WERI-Rb-1 (cell line): ENCODE results near the gene GOLM1.
"Not testable (repeated sequence)": the region's sequence is repeated elsewhere in the genome, so short reads cannot be mapped to it uniquely, and the experiment has no call there.

Source experiments
- DNase-seq: peaks from one replicate; pipeline ENCODE4 v3.0.0-alpha.2; 2020
- H3K27ac ChIP-seq: fragments of 250-450 bp; sonication (Bioruptor Pico); 2 replicates; pipeline ENCODE4 v1.5.1; 2020; ENCODE audit warnings: mild to moderate bottlenecking, moderate library complexity
- H3K27me3 ChIP-seq: fragments of 250-450 bp; sonication (Bioruptor Pico); 2 replicates; pipeline ENCODE4 v1.5.1; 2021; ENCODE audit warnings: mild to moderate bottlenecking, low read depth, moderate library complexity; ENCODE audit not compliant: insufficient read depth, severe bottlenecking
- H3K36me3 ChIP-seq: fragments of 250-450 bp; sonication (Bioruptor Pico); 2 replicates; pipeline ENCODE4 v1.5.1; 2020; ENCODE audit warnings: mild to moderate bottlenecking, moderate library complexity
- H3K4me3 ChIP-seq: 2 replicates; pipeline ENCODE4 v1.5.1; 2011; ENCODE audit warnings: low read depth, mild to moderate bottlenecking, control low read depth, low read length
- H3K9me3 ChIP-seq: fragments of 250-450 bp; sonication (Bioruptor Pico); 2 replicates; pipeline ENCODE4 v1.5.1; 2021; ENCODE audit warnings: mild to moderate bottlenecking, moderate library complexity; ENCODE audit not compliant: severe bottlenecking
- TF ChIP-seq, protein P1 (sequence below): IDR thresholded peaks from 2 replicates; pipeline ENCODE4 v1.5.1; 2011; ENCODE audit warnings: low read depth, mild to moderate bottlenecking, control low read depth, inconsistent platforms, low read length

Gene GOLM1

DNA sequence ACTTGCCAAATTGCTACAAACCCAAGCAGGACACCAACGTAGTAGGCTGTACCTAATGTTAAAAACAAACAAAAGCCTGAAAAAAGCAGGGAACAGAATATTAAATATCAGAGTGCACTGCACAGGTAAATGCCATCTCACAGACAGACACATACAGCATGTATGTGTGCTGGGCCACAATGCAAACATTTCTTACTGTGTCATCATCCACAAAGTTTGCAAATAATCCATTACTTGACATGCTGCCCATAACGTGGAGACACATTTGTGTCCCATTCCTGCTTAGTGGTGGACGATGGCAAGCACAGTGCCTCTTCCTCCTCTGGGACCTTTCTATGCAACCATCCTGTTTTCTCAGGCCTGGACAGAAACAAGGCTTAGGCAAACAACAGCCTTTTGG lies 44.7 kb downstream of the GOLM1 start:
- Histone ChIP-seq H3K27me3 (no peaks in the 10 kb centered on the region), H3K4me3 (no peak overlapping the region), H3K27ac (no peak overlapping the region), H3K9me3 (no peaks in the 10 kb centered on the region), H3K36me3 (no peaks in the 10 kb centered on the region)
- DNase-seq, result no peak
- TF ChIP-seq, protein P1, sequence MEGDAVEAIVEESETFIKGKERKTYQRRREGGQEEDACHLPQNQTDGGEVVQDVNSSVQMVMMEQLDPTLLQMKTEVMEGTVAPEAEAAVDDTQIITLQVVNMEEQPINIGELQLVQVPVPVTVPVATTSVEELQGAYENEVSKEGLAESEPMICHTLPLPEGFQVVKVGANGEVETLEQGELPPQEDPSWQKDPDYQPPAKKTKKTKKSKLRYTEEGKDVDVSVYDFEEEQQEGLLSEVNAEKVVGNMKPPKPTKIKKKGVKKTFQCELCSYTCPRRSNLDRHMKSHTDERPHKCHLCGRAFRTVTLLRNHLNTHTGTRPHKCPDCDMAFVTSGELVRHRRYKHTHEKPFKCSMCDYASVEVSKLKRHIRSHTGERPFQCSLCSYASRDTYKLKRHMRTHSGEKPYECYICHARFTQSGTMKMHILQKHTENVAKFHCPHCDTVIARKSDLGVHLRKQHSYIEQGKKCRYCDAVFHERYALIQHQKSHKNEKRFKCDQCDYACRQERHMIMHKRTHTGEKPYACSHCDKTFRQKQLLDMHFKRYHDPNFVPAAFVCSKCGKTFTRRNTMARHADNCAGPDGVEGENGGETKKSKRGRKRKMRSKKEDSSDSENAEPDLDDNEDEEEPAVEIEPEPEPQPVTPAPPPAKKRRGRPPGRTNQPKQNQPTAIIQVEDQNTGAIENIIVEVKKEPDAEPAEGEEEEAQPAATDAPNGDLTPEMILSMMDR, result no peak

DNA sequence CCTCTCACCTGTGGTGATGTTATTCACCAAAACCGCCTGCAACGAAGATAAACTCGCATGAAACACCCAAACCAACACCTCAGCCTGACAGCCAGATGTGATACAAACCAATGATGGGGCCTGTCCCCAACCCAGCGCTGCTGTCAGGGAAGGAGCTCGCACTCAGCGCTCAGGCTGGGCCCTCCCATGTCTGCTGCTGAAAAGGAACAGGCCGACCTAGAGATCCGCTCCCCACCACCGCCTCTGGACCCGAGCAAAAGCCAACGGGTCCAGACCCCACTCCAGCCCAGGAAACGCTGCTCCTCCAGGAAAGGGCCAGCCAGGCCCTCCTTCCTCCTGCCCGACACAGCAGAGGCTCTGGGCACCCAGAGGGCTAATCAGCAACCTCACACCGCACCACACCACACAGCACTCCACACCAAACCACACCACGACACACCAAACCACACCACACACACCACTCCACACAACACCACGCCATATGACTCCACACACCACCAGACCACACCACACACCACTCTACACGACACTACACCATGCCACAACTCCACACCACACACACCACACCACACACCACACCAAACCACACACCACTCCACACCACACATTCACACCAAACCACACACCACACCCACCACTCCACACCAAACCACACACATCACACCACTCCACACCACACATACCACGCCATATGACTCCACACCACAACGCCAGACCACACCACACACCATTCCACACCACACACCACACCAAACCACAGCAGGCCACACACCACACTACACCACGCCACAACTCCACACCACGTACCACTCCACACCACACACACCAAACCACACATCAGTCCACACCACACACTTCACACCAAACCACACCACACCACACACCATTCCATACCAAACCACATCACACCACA lies 46.5 kb downstream of the GOLM1 start:
- TF ChIP-seq, protein P1, result no peak
- H3K4me3 ChIP-seq, result no peak overlapping the region
- H3K27ac ChIP-seq, result no peak overlapping the region
- no peaks in the 10 kb centered on the region for H3K27me3 ChIP-seq
- DNase-seq, result no peak
- H3K9me3 ChIP-seq, result no peaks in the 10 kb centered on the region
- H3K36me3 ChIP-seq, result no peaks in the 10 kb centered on the region

DNA sequence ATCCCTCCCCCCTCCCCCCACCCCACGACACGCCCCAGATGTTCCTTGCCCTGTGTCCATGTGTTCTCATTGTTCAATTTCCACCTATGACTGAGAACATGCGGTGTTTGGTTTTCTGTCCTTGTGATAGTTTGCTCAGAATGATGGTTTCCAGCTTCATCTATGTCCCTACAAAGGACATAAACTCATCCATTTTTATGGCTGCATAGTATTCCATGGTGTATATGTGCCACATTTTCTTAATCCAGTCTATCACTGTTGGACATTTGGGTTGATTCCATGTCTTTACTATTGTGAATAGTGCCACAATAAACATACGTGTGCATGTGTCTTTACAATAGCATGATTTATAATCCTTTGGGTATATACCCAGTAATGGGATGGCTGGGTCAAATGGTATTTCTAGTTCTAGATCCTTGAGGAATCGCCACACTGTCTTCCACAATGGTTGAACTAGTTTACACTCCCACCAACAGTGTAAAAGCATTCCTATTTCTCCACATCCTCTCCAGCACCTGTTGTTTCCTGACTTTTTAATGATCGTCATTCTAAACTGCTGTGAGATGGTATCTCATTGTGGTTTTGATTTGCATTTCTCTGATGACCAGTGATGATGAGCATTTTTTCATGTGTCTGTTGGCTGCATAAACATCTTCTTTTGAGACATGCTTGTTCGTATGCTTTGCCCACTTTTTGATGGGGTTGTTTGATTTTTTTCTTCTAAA lies 51.2 kb downstream of the GOLM1 start:
- H3K27ac ChIP-seq, H3K4me3 ChIP-seq, H3K27me3 ChIP-seq, H3K9me3 ChIP-seq, DNase-seq, H3K36me3 ChIP-seq: not testable (repeated sequence)

DNA sequence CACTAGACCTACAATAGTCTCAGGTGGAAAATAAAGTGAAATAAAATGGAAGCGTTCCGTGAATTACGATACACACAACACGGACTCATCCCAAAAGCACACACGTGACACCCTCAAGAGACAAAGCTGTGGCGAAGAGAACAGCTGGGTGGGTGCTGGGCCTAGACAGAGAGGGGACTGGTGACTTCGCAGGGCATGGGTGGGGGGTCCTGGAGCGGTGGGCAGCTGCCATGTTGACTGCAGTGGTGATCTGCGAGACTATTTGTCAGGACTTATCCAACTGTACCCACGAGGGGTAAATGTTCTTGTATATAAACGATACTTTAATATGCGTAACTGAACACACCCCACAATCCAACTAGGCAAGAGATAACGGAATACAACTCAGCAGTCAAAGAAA lies 52.0 kb downstream of the GOLM1 start:
- TF ChIP-seq, protein P1, result no peak
- Histone ChIP-seq H3K4me3 (no peak overlapping the region), H3K36me3 (no peaks in the 10 kb centered on the region; the same call in 1 of the 2 replicates), H3K27me3 (no peaks in the 10 kb centered on the region), H3K9me3 (no peaks in the 10 kb centered on the region), H3K27ac (no peak overlapping the region)
- no peak for DNase-seq

DNA sequence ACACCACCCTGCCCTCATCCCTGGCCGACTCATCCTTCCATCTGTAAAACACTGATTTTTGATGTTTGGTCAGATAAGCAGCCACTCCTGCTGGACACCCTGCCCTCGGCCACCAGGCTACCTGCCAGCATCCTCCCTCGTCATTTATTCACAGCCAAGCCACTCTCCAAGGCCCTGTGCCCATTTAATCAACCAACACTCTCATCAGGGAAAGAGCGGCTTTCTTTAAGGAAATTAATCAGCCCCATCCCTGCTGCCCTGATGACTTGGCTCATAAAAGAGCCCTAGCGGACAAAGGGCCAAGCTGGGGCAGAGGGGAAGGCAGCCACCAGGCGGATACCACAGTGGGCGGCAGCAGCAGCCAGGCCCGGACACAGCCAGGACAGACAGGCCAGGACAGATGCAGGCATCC lies 52.4 kb downstream of the GOLM1 start:
- TF ChIP-seq, protein P1, result no peak
- Histone ChIP-seq H3K36me3 (no peaks in the 10 kb centered on the region; the same call in 1 of the 2 replicates), H3K27ac (no peak overlapping the region), H3K4me3 (no peak overlapping the region), H3K27me3 (no peaks in the 10 kb centered on the region), H3K9me3 (no peaks in the 10 kb centered on the region)
- DNase-seq, result no peak

DNA sequence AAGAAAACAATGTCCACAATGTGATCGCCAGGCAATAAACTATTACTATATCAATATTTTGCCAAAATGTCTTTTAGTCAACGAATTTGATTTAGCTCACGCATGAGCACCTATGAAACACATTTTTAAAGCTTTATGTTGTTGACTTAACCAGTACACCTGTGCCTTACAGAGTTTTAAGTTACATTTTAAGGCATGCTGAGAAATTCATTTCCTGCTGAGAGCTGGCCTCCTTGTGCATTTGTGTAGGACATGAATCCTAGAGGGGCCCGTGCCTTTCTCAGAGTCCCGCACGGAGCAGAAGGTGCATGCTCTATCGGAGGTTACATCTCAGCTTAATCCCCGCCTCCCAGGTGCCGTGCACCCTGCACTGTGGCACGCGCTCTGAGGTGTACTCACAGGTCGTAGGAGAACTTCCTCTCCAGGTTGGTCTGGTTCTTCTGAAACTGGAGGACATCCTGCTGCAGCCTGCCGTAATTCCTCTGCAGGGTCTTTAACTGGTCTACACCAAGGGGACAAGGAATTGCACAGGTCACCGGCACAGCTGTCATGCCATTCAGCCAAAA lies 53.2 kb downstream of the GOLM1 start:
- H3K27ac ChIP-seq, result no peak overlapping the region
- H3K9me3 ChIP-seq, result no peaks in the 10 kb centered on the region

More for the DNA sequence above, 53.2 kb downstream of the GOLM1 start:
- no peak overlapping the region for H3K4me3 ChIP-seq
- no peak for DNase-seq
- H3K36me3 ChIP-seq, result no peaks in the 10 kb centered on the region; the same call in 1 of the 2 replicates
- TF ChIP-seq, protein P1, result no peak
- H3K27me3 ChIP-seq, result no peaks in the 10 kb centered on the region
